GM21423 (cell line): Measurements from ENCODE around the gene INPP5A.

Experiments used
- ATAC-seq: cut with Tn5 transposase; IDR thresholded peaks from one replicate; pipeline ENCODE4 v1.9.1; 2021; ENCODE audit warnings: mild to moderate bottlenecking, moderate library complexity; ENCODE audit not compliant: unreplicated experiment

The INPP5A gene

GRCh38 chr10:132534391-132535064 lies 3.1 kb upstream of the INPP5A start:
- ATAC-seq = no peak

DNA sequence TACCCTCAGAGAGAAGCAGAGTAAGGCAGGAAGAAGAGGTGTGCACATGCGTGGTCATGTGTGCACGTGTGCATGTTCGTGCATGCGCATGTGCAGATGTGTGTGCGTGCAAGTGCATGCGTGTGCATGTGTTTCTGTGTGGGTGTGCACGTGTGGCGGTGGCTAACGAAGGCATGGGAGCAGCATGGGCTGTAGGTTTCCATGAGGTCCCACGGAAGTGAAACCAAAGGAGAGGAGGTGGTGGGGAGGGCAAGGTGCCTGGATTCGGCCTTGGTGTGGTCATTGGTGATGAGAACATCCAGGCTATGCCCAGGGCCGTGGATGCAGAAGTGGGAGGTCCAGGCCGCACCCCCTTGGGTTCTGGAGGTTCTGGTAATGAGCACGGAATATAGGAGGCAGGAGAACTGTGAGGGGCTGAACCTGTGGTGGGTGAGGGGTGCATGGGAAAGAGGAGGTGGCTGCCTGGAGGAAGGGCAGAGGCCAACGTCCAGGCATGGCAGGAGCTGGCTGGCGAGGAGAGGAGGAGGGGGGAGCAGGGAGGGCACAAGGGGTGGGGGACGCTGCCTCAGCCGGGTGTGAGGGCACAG lies 2.4 kb upstream of the INPP5A start:
- ATAC-seq = no peak

- ATAC-seq = peak; percentile 1
Measured at GRCh38 chr10:132536241-132536876, 1.2 kb upstream of the INPP5A start.

DNA sequence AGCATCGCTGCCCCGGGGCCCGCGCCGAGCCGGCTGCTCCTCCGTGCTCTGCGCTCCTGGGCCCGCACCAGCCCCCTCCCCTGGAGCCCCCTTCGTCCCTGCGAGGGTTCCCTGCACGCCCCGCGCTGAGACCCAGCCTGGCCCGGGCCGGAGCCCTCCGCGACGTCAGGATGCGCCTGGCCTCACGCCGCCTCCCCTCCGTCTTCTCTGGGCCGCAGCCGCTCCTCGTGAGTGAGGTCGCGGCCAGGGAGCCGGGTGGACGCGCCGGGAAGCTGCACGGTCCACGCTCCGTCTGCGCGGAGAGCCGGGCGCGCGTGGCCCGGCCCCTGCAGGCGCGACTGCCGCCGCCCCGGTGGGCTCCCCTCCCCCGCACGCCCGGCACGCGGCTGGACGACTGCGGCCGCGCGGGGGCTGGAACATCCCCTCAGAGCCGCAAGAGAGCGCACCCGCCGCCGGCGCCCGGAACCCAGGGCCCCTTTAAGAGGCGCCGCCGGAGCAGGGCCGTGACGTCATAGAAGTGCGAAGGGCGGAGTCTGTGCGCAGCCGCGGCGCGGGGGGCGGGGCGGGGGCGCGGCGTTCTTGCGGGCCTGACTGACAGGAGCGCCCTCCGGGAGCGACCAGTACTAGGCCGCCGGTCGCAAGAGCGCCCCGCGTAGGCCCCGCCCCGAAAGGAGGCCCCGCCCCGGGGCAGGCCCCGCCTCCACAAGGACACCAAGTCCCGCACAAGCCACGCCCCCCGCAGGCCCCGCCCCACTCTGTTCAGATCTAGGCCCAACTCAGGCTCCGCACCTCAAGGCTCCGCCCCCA lies 507 bp upstream of the INPP5A start:
- peak; percentile 84 for ATAC-seq

DNA sequence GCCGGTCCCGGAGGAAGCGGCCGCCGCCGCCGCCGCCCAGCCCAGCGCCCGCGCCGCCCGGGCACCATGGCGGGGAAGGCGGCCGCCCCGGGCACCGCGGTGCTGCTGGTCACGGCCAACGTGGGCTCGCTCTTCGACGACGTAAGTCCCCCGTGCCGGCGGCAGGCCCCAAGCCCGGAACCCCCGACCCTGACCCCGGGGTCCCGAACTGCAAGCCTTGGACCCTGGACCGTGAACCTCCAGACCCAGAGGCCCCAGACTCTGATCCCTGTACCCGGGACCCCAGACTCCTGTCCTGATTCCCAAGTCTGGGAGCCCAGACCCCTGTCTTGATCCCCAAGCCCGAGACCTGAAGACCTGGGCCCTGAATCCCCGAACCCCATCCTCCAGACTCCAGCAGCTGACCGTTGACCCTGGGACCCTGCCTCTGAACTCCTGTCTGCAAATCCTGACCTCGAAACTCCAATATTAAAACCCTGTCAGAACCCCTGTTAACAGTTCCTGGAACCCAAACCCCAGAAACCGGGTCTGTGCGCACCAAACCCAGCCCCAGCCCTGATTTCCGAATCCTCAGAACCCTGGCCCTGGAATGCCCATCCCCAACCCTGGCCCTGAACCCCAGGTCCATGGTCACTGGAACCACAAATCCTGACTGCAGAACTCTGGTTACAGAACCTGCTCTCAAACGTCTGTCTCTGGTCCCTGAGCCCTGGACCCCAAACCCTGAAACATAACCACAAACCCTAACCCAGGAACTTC lies 623 bp downstream of the INPP5A start:
- ATAC-seq = no peak

GRCh38 chr10:132538790-132539421 lies 1.3 kb downstream of the INPP5A start:
- ATAC-seq = no peak

- no peak for ATAC-seq
Measured at GRCh38 chr10:132539431-132539839, 1.8 kb downstream of the INPP5A start.

GRCh38 chr10:132539894-132540293 lies 2.3 kb downstream of the INPP5A start:
- no peak for ATAC-seq

GRCh38 chr10:132540456-132540855 lies 2.9 kb downstream of the INPP5A start:
- ATAC-seq = no peak

DNA sequence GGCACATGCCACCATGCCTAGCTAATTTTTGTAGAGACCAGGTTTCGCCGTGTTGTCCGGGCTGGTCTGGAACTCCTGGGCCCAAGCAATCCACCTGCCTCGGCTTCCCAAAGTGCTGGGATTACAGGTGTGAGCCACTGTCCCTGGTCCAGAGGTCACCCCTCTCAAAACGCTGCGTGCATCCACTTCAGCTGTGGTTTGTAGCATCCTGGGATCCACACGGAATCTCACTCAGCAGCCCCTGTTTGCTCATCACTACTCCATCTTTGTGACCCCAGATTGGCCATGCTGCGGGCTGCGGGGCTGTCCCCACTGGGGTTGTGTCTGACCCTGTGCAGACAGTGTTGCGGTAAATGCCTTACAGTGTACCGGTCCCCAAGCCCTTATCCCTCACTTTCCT lies 3.5 kb downstream of the INPP5A start:
- no peak for ATAC-seq

DNA sequence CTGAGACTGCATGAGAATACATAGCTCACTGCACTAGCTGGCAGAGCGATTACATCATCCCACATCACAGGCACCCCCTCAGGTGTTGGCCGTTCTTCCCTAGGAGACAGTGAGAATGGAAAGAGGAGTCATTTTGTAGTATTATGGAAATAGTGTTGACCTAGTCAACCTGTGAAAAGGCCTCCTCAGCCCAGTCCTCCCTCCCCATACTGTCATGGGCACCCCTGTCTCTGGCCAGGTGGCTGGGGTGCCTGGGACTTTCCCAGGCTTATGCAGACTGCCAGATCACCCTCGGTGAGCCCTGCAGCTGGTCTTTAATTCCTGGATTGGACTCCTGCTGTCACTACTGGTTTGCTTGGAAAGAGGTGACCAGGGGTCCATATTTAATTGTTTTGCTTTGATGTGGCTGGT lies 4.0 kb downstream of the INPP5A start:
- no peak for ATAC-seq

DNA sequence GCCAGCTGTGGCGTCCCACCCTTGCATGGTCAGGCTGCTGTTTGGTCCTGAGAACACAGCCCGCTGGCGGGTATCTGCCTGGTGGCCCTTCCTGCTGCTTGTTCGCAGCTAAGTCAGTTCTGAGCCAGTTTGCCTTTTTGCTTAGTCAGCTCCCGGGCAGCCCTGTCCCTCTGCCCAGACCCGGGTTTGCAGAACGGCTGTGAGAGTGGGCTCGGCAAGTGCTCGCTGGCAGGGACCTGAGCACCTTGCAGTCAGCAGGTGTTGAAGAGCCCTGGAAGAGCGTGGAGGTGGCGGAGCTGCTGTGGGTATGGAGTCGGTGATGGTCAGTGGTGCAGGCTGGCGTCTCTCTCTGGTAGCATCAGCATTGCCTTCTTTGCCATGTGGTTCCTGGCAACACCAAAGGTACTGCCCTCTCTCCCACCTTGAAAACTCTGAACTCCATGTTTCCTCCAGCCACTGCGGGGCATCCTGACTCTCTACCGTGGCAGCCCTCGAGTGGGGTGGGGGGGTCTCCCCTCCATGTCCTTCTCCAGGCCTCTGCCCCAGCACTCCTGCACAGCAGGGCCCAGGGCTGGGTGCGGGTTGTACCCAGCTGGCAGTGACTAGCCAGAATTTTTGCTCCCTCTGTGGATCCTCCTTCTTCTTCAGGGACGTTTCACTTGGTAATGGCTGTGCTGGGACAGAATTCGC lies 4.6 kb downstream of the INPP5A start:
- ATAC-seq = no peak

GRCh38 chr10:132542819-132543218 lies 5.2 kb downstream of the INPP5A start:
- no peak for ATAC-seq

DNA sequence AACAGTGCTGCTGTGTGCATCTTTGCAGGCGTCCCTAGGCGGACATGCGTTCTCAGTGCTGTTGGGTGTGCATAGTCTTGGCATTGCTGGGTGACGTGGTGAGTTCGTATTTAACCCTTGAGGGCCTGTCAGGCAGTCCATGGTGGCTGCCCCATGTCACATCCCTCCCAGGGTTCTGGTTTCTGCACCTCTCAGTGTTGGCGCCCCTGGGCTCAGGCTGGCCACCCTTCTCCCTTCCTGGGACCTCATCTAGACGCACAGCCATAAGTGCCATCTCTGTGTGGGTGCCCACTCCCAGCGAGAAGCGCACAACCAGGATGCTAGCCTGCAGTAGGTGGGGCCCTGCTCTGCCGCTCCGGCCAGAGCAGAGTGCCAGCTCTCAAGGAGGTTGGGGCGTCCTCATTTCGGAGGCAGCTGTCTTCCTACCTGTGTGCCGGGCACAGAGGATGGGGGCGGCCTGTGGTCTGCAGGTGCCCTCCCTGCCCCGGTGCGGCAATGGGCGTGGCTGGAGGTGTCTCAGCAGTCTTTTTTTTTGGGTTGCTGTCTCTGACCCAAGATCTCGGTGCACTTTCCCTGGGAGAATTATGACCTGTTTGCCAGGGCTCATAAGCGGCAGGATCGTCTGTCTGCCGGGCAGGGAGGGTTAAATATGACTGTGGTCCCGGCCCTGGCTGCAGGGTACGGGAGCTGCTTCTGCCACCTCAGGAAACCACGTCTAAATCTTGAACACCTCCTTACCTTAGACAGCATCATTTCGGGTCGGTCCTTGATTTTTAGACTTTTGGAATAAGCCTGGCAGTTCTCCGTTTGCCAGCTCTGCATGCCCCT lies 6.5 kb downstream of the INPP5A start:
- no peak for ATAC-seq

DNA sequence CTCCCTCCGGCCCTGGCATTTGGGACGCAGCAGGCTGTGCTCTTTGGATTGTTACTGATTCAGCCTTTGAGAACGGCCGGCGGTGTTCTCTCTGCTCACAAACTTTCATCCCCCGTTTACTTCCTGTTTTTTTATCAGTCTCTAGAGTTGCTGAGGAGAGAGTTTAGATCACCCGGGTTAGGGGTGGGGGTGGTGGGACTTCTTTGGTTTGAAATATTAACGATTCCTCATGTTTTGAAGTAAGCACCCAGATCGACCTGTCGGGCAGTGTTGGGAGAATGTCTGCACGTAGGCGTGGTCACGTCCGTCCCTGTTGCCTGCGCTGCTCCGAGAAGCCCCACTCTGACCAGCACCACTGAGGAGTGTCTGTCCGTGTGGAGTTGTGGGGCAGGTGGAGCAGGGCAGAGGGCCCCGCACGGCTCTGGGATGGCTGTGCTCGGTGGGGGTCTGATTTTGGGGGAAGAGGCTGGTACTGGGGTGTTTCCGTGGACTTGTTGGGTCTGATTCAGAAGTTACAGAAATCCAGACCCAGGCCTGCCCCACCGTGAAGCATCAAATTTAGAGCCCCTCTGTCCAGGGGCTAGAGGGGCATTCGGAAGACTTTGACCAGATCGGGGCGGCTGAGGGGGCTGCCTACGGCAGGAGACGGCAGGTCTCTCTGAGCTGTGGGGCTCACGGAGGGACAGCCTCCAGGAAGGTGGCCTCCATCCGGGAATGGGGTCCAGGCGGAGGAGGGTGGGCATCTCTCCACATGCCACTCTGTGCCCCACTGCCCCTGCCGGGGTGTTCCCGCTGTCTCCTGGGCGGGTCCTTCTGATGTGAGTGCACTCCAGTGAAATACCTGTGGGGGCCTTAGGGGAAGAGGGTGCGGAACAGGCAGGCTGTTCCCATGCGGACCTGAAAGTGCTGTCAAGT lies 7.4 kb downstream of the INPP5A start:
- ATAC-seq = no peak

- ATAC-seq = no peak
Measured at GRCh38 chr10:132545659-132546367, 8.2 kb downstream of the INPP5A start.
